Measurements from ENCODE around the gene OVOL1. TPM values are rescaled to one million over a fixed set of nuclear protein-coding genes. Genes with fewer than 3 reads are reported as not detected.
A peak's percentile ranks its signal among the peaks of the same experiment; 100 is the strongest.

OVOL1 gene
- total RNA-seq, 1 donor from 2014 or later, result not detected

DNA sequence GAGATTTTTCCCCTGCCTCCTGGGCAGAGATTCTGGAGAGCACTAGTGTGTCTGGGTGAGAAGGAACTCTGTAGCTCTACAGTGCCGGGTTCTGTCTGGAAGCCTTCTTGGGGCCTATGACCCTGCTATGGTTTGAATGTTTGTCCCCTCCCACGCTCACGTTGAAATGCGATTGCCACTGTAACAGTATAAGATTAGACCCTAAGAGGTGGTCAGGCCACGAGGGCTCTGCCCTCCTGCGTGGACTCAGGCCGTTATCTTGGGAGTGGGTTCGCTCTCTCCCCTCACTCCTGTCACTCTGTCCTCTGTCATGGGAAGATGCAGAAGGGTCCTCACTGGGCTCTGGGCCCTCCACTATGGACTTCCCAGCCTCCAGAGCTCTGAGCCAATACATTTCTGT lies 9.6 kb upstream of the OVOL1 start:
- no peak for DNase-seq (ENCODE audit: extremely low read depth, low read depth, low spot score)

DNA sequence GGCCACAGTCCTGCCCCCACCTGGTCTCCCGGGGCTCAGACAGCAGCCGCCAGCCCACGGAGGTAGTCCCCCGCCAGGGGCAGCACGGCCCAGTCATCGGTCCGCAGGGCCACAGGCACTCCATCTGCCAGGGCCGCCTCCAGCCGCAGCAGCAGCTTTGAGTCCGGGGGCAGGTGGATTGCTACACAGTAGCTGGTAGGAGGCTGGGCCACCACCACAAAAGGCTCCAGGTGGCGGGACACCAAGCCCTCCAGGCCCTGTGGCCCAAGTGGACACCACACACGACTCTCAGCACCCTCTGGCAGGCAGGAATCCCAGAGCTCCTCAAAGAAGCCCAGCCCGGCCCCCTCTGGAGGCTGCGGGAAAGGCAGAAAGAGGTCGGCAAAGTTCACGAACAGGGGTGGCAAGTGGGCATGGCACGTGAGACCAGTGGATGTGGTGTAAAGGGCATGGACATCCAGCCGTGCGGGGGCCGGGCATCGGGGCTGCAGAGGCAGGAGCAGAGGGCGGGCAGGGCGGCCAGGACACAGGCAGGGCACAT lies 9.0 kb upstream of the OVOL1 start:
- DNase-seq (ENCODE audit: extremely low read depth, low read depth, low spot score), result no peak

DNA sequence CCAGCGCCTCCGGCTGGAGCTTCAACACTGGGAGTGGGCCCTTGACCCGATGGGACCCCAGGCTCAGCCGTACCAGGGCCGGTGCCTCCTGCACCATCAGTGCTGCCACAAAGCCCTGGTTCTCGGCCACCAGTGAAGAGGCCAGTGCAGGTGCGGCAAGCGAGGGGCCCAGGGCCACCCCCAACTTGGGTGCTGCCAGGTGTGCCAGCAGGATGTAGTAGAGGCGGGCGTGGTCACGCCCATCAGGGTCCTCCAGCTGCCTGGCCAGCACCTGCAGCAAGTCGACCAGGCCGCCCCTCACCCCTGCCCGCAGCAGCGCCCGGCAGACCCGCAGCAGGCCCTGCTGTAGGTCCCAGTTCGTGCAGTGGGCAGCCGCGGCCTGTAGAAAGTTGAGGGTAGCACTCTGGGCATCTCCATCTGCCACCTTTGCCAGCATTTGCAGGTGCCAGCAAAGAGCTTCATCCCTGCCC lies 8.4 kb upstream of the OVOL1 start:
- no peak for DNase-seq (ENCODE audit: extremely low read depth, low read depth, low spot score)

DNA sequence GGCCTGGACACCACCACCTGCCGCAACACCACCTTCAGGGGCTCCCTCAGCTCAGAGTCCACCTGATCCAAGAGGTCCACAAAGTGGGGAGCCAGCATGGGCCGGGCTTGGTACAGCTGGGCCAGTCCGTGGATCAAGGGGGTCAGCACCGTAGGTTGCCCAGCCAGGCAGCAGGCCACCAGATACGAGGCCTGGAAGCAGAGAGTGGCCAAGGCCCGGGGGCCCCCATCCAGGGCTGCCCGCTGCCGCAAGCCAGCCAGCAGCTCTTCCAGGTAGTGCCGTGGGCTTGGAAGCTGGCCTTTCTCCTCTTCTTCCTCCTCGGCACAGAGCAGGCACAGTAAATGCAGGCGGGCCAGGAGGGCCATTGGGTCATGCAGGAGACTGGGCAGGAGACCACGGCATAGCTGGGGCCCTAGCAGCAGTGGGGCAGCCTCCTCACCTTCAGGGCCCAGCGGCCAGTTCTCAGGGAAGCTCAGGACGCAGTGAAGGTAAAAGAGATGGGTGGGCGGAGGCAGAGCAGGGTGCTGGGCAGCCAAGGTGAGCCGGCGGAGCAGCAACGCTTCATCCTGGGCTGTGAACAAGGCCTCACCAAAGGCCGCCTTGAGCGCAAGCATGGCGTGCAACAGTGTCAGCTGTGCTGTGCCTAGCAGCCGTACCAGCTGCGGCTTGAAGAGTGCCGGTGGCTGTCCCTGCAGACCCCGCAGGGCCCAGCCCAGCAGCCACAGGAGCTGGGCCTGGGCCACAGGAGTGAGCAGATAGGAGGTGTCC lies 7.8 kb upstream of the OVOL1 start:
- no peak for DNase-seq (ENCODE audit: extremely low read depth, low read depth, low spot score)

GRCh38 chr11:65779669-65779918 lies 7.3 kb upstream of the OVOL1 start:
- DNase-seq (ENCODE audit: extremely low read depth, low read depth, low spot score), result no peak

- DNase-seq (ENCODE audit: extremely low read depth, low read depth, low spot score), result peak; percentile 9
Measured at GRCh38 chr11:65779919-65780769, 6.7 kb upstream of the OVOL1 start.

GRCh38 chr11:65780770-65781151 lies 6.1 kb upstream of the OVOL1 start, which contains the start of gene AP5B1:
TSS of gene AP5B1 (minus strand) at chr11:65780976. CDS start at chr11:65780591, 385 bp downstream.
- no peak for DNase-seq (ENCODE audit: extremely low read depth, low read depth, low spot score)

DNA sequence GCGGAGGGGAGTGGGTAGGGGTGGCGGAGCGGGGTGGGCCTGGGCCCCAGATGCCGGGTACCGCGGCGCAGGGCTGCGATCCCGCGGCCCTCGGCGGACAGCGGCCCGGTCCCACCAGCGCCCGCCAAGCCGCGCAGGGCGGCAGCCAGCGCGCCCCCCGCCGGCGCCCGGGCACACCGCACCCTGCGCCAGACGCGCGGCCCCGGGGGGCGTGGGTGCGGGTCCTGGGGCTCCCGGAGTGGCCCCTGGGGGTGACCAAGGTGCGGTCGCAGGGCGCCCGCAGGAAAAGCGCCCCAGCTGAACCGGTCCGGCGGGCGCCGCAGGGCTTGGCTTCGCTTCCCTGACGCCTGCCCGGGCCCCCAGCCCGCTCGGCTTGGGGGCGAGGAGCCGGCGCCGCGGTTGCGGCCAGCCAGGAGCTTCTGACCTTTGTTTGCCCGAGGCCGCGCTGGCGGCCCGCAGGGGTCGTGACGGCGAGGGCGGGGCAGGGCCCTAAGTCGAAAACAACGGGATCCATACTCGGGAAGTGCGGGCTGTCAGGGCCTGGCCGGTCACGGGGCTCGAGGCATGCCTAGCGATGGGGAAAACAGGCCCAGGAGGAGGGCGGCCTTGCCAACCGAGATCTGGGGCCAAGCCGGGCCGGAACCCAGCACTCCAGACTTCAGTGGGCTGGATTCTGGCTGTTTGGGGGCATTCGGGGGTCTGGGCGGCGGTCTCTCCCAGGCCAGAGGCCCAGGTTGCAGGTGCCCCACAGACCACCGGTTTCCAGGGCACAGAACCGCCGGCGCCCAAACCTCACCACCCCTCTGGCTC lies 5.5 kb upstream of the OVOL1 start:
- no peak for DNase-seq (ENCODE audit: extremely low read depth, low read depth, low spot score)

DNA sequence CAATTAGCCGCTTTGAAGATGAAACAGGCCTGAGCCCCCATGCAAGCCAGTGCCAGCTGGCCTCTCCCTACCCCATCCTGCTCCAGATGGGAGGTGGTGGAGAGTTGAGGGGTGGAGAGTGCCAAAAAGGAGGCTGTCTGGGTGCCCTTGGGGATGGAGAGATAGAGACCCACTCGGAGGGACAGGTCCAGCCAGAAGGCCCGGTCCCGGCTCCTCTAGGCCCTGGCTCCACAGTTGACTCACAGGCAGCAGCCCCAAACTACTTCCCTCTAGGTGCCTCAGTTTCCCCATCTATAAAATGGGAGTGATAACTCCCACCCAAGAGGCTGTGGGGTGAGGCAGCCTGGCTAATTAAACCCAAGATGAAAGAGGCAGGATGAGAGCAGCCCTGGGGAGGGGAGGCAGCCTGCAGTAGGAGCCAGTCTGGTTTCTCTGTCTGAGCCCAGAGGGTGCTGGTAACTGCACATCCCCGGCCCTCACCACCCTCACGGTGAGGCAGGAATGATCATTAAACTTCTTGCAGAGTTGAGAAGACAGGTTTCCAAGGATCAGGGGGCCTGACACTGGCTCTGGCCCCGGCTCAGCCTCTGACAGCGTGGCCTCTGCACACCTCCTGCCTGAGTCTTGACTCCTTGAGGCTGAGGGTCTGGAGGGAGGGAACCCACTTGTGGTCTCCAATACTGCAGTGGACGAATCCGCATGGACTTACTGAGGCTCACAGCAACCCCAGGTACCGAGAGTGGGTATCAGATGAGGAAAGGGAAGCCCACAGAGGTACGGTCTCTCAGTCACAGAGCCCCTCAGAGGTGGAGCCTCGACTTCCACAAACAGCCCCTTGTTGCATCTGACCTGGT lies 4.7 kb upstream of the OVOL1 start:
- no peak for DNase-seq (ENCODE audit: extremely low read depth, low read depth, low spot score)

DNA sequence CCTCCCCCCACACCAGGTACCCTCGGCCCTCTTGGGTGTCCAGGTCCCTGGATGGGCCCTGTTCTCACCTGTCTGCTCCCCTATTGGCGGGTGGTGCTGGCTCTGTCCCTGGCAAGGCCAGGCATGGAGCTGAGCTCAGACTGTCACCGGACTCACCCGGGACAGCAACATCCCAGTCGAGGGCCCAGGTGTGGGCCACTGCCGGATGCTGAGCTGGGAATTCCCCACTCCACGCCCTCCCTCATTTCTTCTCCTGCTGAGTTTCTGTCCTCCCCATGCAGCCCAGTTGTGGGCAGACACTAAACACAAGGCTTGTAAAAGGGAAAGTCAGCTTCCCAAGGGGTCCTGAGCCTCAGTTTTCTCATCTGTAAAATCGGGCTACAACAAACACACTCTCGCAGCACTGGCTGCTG lies 4.0 kb upstream of the OVOL1 start:
- DNase-seq (ENCODE audit: extremely low read depth, low read depth, low spot score), result no peak

GRCh38 chr11:65785319-65786007 lies 1.4 kb upstream of the OVOL1 start:
- DNase-seq (ENCODE audit: extremely low read depth, low read depth, low spot score), result no peak

GRCh38 chr11:65786008-65786785 lies 666 bp upstream of the OVOL1 start:
- DNase-seq (ENCODE audit: extremely low read depth, low read depth, low spot score), result no peak

DNA sequence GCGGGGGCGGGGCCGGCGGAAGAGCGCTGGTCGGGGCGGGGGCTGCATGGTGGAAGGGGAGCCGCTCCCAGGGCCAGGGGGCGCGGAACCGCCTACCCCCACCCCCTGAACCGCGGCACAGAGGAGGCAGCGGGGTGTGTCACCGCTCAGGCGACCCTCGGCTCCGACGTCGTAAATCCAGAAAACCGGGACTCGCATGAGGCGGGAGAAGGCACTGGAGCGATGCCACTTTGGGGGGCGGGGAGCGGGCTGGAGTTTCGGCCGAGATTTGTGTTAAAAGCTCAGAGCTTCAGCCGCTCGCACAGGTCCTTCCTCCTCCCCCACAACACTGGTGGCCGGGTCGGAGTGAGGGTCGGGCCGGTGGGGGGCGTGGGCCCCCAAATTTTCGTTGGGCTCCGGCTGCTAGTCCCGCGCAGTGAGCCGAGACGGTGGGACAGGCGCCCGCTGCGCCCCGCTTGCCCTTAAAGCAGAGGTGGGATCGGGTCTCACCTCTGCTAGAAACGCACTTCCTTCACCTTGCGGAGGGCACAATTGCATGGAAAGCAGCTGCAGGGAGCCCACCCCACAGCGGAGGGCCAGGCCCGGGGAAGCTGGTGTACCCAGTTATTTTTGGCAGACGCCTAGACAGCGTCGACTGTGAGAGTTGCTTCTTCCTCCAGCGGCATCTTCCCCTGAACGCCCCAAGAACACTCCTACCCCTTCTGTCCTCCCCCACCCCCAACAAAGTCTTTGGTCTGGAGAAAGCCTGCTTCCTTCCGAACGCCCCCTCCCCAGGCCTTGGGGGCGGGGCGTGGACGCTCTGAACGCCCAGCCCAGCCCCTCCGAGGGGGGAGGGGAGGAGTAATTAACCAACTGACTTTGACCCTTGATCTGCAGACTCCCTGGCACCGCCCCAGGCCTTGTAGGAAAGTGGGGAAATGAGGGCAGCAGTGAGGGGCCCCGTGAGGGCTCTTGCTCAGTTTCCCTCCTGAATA lies 1.1 kb downstream of the OVOL1 start:
- DNase-seq (ENCODE audit: extremely low read depth, low read depth, low spot score), result no peak

GRCh38 chr11:65788821-65789220 lies 2.0 kb downstream of the OVOL1 start:
- no peak for DNase-seq (ENCODE audit: extremely low read depth, low read depth, low spot score)

- no peak for DNase-seq (ENCODE audit: extremely low read depth, low read depth, low spot score)
Measured at GRCh38 chr11:65789230-65790103, 2.6 kb downstream of the OVOL1 start.

GRCh38 chr11:65790104-65790901 lies 3.4 kb downstream of the OVOL1 start:
- no peak for DNase-seq (ENCODE audit: extremely low read depth, low read depth, low spot score)

Measured in glomerular endothelial cell (primary cell).